Small intestine (tissue), 16 donors: ENCODE data around the gene TMEM161A. TPM values are rescaled to one million over a fixed set of nuclear protein-coding genes. Genes with fewer than 3 reads are reported as not detected.
A peak's percentile ranks its signal among the peaks of the same experiment; 100 is the strongest.

Experiments used
- DNase-seq, 2 donors: peaks; one replicate each; pipeline versions ENCODE4 v3.0.0 to v3.0.0-alpha.2; 2013
- FAIRE-seq: peaks from 2 replicates; lab custom pipeline; 2012; peaks lifted over from hg19 to GRCh38; lab: Jason Lieb, UNC
- H3K27ac ChIP-seq, 3 donors: one replicate each; pipeline ENCODE4 v1.5.1; 2013; ENCODE audit warnings: low read length in 2 of 3, mild to moderate bottlenecking in 2 of 3, control low read depth in 1 of 3, inconsistent platforms in 1 of 3, low read depth in 1 of 3, moderate library complexity in 1 of 3
- H3K27me3 ChIP-seq, 3 donors: one replicate each; pipeline ENCODE4 v1.6.1; 2013; ENCODE audit warnings: low read length in 3 of 3, inconsistent platforms in 1 of 3; ENCODE audit not compliant: control insufficient read depth in 3 of 3, insufficient read depth in 3 of 3
- H3K36me3 ChIP-seq, 3 donors: one replicate each; pipeline ENCODE4 v1.6.1; 2013; ENCODE audit warnings: low read length in 3 of 3, inconsistent platforms in 1 of 3, low read depth in 1 of 3, mild to moderate bottlenecking in 1 of 3, moderate library complexity in 1 of 3; ENCODE audit not compliant: control insufficient read depth in 3 of 3, insufficient read depth in 2 of 3
- H3K4me1 ChIP-seq, 3 donors: one replicate each; pipeline ENCODE4 v1.6.1; 2013; ENCODE audit warnings: low read length in 2 of 3, inconsistent platforms in 1 of 3, low read depth in 1 of 3, mild to moderate bottlenecking in 1 of 3, moderate library complexity in 1 of 3; ENCODE audit not compliant: control insufficient read depth in 3 of 3, insufficient read depth in 2 of 3
- H3K4me3 ChIP-seq, 3 donors: one replicate each; pipeline ENCODE4 v1.5.1; 2013; ENCODE audit warnings: low read length in 3 of 3, control low read depth in 1 of 3, inconsistent platforms in 1 of 3, low read depth in 1 of 3, mild to moderate bottlenecking in 1 of 3, moderate library complexity in 1 of 3
- H3K9me3 ChIP-seq, 2 donors: one replicate each; pipeline ENCODE4 v1.6.1; 2013; ENCODE audit warnings: low read depth in 1 of 2, low read length in 1 of 2; ENCODE audit not compliant: control insufficient read depth in 2 of 2, insufficient read depth in 1 of 2
- WGBS, 3 donors: extraction: QIAGEN DNeasy Blood & Tissue Kit; methylation state at CpG; one replicate each; pipeline ENCODE4 v1.1.7; 2013; 5-methylcytosine and 5-hydroxymethylcytosine counted together
- long read RNA-seq, 10 donors: transcript quantifications; one replicate each; lab custom pipeline, GENCODE V29; 2026
- polyA plus RNA-seq, 4 donors: library from polyadenylated mRNA; stranded (reverse) in 3 of 4; unstranded in 1 of 4; fragments of 200-250 nt in 3 of 4; fragments of 120-200 nt in 1 of 4; gene quantifications; one replicate each; pipeline versions ENCODE4 v1.2.1 to v1.2.3, GENCODE V29; 2013
- donor health status: healthy with polysubstance abuse.
- donor health status: control.
- donor health status: control.
- donor health status: Bipolar disorder and iron deficiency.
- donor health status: healthy.

Gene TMEM161A
- 10 to 100 TPM in 2 of 4 donors, 1 to 10 TPM in 2; 8.1 to 31.4 (median 18.1) TPM for polyA plus RNA-seq
- long read RNA-seq, donor 1, transcript TMEM161A-201 (12 exons, 1,820 nt) = major isoform, 15 of 27 reads
- long read RNA-seq, donor 1, partial matches to known transcripts = 8 of 27 reads
- long read RNA-seq, donor 1, other reads (novel, unspliced or antisense) = 0 of 27 reads
- long read RNA-seq, donor 2, partial matches to known transcripts = 0 of 1 reads
- long read RNA-seq, donor 2, other reads (novel, unspliced or antisense) = 0 of 1 reads
- long read RNA-seq, donor 3, partial matches to known transcripts = 0 of 5 reads
- long read RNA-seq, donor 3, other reads (novel, unspliced or antisense) = 0 of 5 reads
- long read RNA-seq, donor 4 = 0 reads
- long read RNA-seq, donor 5, partial matches to known transcripts = 0 of 5 reads
- long read RNA-seq, donor 5, other reads (novel, unspliced or antisense) = 0 of 5 reads
- long read RNA-seq, donor 6, partial matches to known transcripts = 8 of 12 reads
- long read RNA-seq, donor 6, other reads (novel, unspliced or antisense) = 0 of 12 reads
- long read RNA-seq, donor 7, transcript TMEM161A-201 (12 exons, 1,820 nt) = major isoform, 7 of 9 reads
- long read RNA-seq, donor 7, partial matches to known transcripts = 0 of 9 reads
- long read RNA-seq, donor 7, other reads (novel, unspliced or antisense) = 0 of 9 reads
- long read RNA-seq, donor 8, partial matches to known transcripts = 0 of 1 reads
- long read RNA-seq, donor 8, other reads (novel, unspliced or antisense) = 0 of 1 reads
- long read RNA-seq, donor 9, transcript TMEM161A-201 (12 exons, 1,820 nt) = major isoform, 5 of 5 reads
- long read RNA-seq, donor 9, partial matches to known transcripts = 0 of 5 reads
- long read RNA-seq, donor 9, other reads (novel, unspliced or antisense) = 0 of 5 reads
- long read RNA-seq, donor 10, transcript TMEM161A-201 (12 exons, 1,820 nt) = major isoform, 10 of 15 reads
- long read RNA-seq, donor 10, partial matches to known transcripts = 0 of 15 reads
- long read RNA-seq, donor 10, other reads (novel, unspliced or antisense) = 0 of 15 reads

GRCh38 chr19:19138109-19138981 is at the start of gene TMEM161A:
Gene TMEM161A, minus strand, starts transcription at chr19:19138478. Its CDS starts 50 bp downstream, at chr19:19138428.
- peak within 1 kb of the TSS; percentile 55 to 71 (median 69) for H3K4me3 ChIP-seq
- WGBS, 3 donors = 3% methylated on average over 42 of the region's 42 CpGs
- H3K27me3 ChIP-seq = peaks cover 0 to 4% (median 0%) of the 10 kb centered on the region in 3 donors
- H3K9me3 ChIP-seq = no peaks in the 10 kb centered on the region
- H3K4me1 ChIP-seq = no peaks in the 10 kb centered on the region
- peak; percentile 99 for DNase-seq
- peak within 1 kb of the TSS in 1 of 3 donors; percentile 69 for H3K27ac ChIP-seq
- H3K36me3 ChIP-seq = no peaks in the 10 kb centered on the region
- no peak for FAIRE-seq

GRCh38 chr19:19186742-19187141 is 48.5 kb upstream of the TMEM161A start:
- FAIRE-seq (no peak), DNase-seq (no peak)
- WGBS, 3 donors = 95 to 97% (median 95%) methylated on average over 14 of the region's 14 CpGs
- Histone ChIP-seq H3K27ac (no peak overlapping the region), H3K4me3 (no peak overlapping the region), H3K36me3 (peaks cover 4 to 39% (median 9%) of the 10 kb centered on the region in 3 donors), H3K27me3 (no peaks in the 10 kb centered on the region), H3K9me3 (no peaks in the 10 kb centered on the region), H3K4me1 (peaks cover 0 to 6% (median 4%) of the 10 kb centered on the region in 3 donors)

- no peak overlapping the region for H3K4me3 ChIP-seq
- FAIRE-seq = no peak
- H3K27ac ChIP-seq = no peak overlapping the region
- WGBS, 3 donors = 64 to 73% (median 66%) methylated on average over 8 to 9 of the region's 9 CpGs
- H3K27me3 ChIP-seq = no peaks in the 10 kb centered on the region
- peaks cover 4 to 46% (median 11%) of the 10 kb centered on the region in 3 donors for H3K36me3 ChIP-seq
- no peaks in the 10 kb centered on the region for H3K9me3 ChIP-seq
- peak; percentile 53 to 67 for DNase-seq
- H3K4me1 ChIP-seq = peaks cover 0 to 4% (median 4%) of the 10 kb centered on the region in 3 donors
Measured at GRCh38 chr19:19185853-19186740, 47.8 kb upstream of the TMEM161A start.

- no peak for FAIRE-seq
- Histone ChIP-seq H3K9me3 (peaks cover 0 to 4% of the 10 kb centered on the region in 2 donors), H3K4me1 (no peaks in the 10 kb centered on the region), H3K4me3 (no peak overlapping the region), H3K27ac (no peak overlapping the region), H3K36me3 (peaks cover 3 to 68% (median 19%) of the 10 kb centered on the region in 3 donors), H3K27me3 (no peaks in the 10 kb centered on the region)
- no peak for DNase-seq
- WGBS, 3 donors = 92 to 95% (median 92%) methylated on average over 9 of the region's 9 CpGs
Measured at GRCh38 chr19:19181488-19181998, 43.3 kb upstream of the TMEM161A start.

- WGBS, 3 donors = 87 to 95% (median 91%) methylated on average over 17 of the region's 17 CpGs
- H3K4me3 ChIP-seq = no peak overlapping the region
Measured at GRCh38 chr19:19179548-19180441, 41.5 kb upstream of the TMEM161A start.

GRCh38 chr19:19176950-19177349 is 38.7 kb upstream of the TMEM161A start:
- Histone ChIP-seq H3K4me3 (no peak overlapping the region), H3K4me1 (no peaks in the 10 kb centered on the region), H3K9me3 (peaks cover 0 to 4% of the 10 kb centered on the region in 2 donors), H3K36me3 (peaks cover 3 to 58% (median 11%) of the 10 kb centered on the region in 3 donors), H3K27me3 (no peaks in the 10 kb centered on the region), H3K27ac (no peak overlapping the region)
- DNase-seq = no peak
- no peak for FAIRE-seq
- WGBS, 3 donors = 86 to 92% (median 91%) methylated on average over 8 of the region's 8 CpGs

More at GRCh38 chr19:19179548-19180441, 41.5 kb upstream of the TMEM161A start:
- no peak for DNase-seq
- peaks cover 3 to 67% (median 16%) of the 10 kb centered on the region in 3 donors for H3K36me3 ChIP-seq
- no peak for FAIRE-seq
- peaks cover 0 to 4% of the 10 kb centered on the region in 2 donors for H3K9me3 ChIP-seq
- H3K4me1 ChIP-seq = no peaks in the 10 kb centered on the region
- H3K27me3 ChIP-seq = no peaks in the 10 kb centered on the region
- no peak overlapping the region for H3K27ac ChIP-seq
